NCI-H510A (cell line): ENCODE measurements around the gene PRDM2.

Experiments
- DNase-seq: peaks from one replicate; lab custom pipeline; 2025; lab: John Stamatoyannopoulos, UW

The PRDM2 gene

GRCh38 chr1:13790290-13791030 is 90.5 kb downstream of the PRDM2 start:
- no peak for DNase-seq

- DNase-seq: no peak
Observed at GRCh38 chr1:13792419-13792818, 92.4 kb downstream of the PRDM2 start.

GRCh38 chr1:13793088-13793730 is 93.2 kb downstream of the PRDM2 start:
- DNase-seq: no peak

GRCh38 chr1:13794231-13795187 is 94.5 kb downstream of the PRDM2 start:
- DNase-seq: no peak

DNA sequence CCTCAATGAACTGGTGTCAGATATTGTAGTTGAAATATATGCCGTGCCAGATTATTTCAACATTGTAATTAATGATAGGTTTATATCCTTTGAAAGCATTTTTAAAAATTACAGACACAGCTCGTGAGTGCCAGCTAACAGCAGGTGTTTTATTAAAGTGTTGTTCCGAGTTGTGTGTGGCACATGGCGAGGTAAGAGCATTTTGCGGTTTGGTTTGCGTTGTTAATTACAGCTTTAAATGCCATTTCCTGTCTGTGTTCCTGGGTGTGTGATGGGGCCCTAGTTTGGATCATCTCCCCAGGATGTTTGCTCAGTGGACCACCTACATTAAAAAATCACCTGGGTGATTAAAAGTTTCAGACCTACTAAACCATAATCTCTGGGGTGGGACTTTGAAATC is 97.4 kb downstream of the PRDM2 start:
- peak; percentile 68 for DNase-seq

DNA sequence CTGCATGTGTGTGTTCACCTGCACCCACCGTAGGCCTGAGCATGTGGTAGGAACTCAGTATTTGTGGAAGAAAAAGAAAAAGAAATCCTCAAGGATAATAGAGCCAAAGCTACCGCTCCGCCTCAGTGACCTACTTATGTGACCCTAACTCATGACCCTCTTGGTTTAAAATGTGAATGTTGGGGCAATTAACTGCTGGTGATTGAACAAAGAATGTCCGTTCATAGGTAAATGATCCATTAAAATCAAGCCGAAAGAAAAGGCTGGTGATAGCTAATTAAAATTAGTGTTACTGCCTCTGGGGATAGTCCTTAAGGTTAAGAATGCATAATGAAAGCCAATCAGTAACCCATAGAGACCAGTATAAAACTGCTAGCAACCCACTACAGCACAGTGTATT is 98.1 kb downstream of the PRDM2 start:
- no peak for DNase-seq

- no peak for DNase-seq
Observed at GRCh38 chr1:13799502-13800283, 99.7 kb downstream of the PRDM2 start.

DNA sequence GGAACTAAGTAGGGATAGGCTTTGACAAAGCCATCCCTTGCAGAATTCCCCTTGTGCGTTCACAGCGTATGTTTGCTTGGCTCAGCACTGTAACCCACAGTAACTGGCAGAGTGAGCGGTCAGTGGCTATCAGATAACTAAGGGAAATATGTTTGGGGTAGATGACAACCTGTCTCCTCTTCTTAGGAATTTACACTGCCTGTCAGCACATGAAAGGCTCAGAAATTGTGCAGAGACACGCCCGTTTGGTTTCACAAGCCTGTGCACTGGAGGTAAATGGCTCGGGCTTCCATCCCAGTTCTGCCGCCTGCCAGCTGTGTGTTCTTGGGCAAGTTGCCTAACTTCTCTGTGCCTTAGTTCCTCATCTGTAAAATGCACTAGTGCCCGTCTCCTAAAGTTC is 101.2 kb downstream of the PRDM2 start:
- DNase-seq: no peak

DNA sequence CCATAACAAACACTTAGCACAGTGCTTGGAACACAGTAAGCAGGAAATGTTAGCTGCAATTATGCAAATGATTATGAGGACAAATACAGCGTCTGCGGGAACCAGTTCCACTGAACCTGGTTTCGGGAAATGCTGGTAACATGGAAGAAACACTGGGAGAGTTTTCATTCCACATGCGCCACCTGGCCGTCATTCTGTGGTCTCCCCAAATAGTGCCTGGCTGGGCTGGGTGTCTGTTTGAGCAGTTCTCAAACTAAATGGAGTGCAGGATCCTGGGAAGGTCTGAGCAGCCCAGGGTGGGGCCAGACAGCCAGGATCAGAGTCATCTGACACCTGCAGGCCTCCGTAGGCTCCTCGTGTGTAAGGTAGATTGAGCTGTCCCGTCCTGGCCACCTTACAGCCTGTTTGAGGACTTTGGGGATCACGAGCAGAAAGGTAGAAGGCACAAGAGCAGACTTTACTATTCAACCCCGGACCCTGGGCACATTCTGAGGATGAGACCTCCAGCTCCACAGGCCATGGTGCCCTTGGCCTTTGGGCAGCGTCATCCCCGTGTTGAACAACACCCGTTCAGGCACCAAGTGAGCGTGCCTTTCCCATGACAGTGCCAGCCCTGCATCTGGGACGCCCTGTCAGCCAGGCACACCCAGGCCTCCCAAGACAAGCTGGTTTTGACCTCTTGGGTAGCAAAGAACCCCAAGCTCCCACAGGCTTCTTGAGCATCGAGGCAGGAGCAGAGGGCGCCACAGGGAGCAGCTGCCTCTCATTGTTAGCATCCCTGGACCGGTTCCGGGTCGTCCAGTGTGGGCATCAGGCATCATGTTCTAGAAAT is 101.9 kb downstream of the PRDM2 start:
- DNase-seq: no peak

DNA sequence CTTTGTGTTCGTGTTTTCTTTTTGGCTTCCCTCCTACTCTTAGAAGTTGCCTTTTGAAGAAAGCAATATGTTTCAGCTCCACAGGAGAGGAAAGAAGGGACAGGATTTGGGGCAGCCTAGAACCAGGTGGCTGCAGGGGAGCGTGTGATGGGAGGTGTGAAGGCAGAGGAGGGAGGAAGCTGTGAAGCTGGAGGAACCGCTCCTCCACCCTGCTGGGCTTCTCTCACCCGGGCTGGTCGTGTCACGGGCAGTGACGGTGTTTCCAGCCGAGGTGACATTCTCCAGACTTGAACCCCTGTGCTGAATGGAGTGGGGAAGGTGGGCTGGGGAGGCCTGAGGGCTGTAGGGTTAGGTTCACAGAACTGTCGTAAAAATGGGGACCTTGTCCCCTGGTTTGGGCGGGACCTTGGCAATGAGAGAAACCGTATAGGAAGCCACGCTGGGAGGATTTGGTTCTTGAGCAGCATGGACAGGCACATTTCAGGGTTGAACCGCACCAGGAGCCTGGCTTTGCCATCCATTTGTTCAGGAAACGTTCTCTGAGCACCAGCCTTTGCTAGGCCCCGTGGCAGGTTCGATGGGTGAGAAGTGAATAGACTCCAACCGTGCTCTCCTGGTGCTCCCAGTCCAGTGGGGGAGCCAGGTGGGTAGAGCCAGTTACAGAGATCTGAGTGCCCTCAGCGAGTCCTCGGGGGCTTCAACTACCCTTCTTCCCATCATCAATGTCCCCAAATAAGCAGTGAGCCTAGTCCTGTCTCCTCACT is 103.0 kb downstream of the PRDM2 start:
- no peak for DNase-seq

DNA sequence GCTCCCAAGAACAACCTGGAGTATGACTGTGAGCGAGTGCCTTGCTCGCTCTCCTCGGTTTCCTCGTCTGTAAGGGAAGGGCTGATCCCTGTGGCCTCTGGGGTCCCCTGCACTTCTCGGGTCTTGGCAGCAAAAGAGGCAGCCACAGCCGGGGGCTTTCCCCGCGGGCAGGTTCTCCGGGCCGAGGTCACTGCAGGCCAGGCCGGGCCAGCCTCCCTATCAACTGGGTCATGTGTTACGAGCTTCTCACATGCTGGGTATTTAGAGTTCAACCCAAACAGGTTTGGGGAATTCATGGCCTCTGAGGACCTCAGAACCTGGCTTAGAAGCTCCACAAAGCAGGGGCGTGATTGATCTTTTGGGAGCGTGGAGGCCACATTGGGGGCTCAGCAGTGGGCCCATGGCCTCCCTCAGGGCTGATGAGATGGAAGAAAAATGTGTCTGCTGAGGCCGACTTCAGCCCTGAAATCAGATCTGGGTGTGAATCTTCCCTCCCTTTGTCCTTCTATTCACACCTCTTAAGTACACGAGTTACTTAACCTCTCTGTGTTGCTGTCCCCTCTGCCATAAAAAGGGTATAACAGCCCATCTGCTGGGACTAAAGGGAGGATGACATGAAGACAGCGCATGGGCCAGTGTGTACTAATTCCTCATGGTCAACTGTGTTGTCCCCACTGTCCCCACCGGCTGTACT is 103.7 kb downstream of the PRDM2 start:
- DNase-seq: no peak

DNA sequence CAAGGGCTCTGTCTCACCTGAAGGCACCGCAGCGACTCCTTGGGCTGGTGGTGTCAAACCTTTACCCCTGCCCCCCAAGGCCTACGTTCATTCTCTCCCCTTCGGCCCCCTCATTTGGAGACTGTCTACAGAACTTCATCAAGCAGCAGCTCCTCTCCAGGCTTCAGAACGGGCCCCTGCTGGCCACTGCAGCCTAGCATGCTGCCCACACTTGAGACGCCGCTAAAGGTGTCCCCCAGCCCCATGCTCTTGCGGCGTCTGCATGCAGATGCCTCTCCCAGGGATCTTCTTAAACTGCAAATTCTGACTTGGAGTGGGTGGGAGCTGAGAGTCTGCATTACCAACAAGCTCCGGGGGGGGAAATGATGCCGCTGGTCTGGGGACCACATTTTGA is 104.2 kb downstream of the PRDM2 start:
- DNase-seq: no peak

DNA sequence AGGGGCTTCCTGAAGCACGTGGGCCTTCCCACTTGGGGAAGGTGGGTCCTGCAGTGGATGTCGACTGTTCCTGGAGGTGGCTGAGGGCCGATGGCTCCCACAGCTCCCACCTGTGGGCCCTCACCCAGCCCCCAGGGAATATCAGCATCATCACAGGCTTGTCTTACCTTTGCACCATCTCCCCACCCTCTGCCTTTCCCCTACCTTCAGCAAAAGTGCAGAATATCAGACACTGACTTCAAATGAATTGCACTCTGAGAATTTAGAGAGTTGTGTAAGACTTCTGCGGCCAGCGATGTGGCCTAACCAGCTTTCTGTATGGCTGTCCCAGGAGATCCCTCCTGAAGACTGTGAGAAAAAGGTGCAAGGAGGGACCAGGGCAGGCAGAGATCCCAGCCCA is 105.4 kb downstream of the PRDM2 start:
- DNase-seq: no peak

- DNase-seq: no peak
Observed at GRCh38 chr1:13806108-13806507, 106.1 kb downstream of the PRDM2 start.

- peak; percentile 74 for DNase-seq
Observed at GRCh38 chr1:13807209-13807608, 107.2 kb downstream of the PRDM2 start.

GRCh38 chr1:13808729-13809131 is 108.7 kb downstream of the PRDM2 start:
- DNase-seq: no peak

GRCh38 chr1:13809461-13810159 is 109.6 kb downstream of the PRDM2 start:
- DNase-seq: no peak

DNA sequence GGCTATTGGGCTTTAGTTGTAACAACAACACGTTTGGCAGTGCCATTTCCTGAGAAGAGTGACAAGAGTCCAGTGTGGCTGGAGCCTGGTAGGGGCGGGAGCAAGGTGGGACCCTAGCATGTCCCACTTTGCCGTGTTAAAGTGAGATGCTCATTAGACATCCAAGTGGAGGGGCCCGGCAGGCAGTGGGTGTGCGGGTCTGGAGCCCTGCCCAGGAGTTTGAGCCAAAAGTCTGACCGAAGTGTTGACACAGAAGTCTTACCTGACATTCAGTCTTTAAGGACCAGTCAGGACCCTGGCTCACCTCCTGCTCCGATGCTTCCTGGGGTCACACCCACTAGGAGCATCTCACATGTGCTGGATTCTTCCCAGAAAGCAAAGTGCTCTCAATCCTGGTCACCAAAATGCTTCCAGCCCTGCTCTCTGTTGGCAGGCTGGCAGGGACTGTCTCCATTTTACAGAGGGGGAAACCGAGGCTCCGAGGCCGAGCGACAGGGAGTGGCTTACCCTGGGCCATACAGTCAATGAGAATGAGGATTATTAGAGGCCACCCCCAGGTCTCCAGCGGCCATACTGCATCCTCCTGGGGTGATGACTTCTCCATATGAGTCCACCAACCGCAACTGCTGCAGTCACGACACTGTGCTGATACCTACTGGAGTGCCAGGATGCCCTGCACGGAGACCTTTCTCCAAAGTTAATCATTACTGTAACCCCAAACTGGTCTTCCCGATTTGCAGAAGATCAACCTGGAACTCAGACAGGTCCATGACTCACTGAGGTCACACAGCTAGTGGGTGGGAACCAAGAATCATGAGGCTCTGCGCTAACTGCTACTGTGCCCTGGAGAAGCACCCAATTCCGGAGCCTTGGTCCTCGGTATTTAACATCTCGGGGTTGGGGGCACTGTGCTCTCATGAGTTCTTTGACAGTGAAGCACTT is 112.7 kb downstream of the PRDM2 start:
- no peak for DNase-seq
